Activated T-cell treated with anti-CD3 and anti-CD28 coated beads for 48 hours (primary cell): Measurements from ENCODE around the gene MARK3.
"Not testable (repeated sequence)": the region's sequence is repeated elsewhere in the genome, so short reads cannot be mapped to it uniquely, and the experiment has no call there.

Experiments
- DNase-seq: peaks from one replicate; pipeline ENCODE4 v3.0.0-alpha.2; 2020; ENCODE audit warnings: low read depth

The MARK3 gene

DNA sequence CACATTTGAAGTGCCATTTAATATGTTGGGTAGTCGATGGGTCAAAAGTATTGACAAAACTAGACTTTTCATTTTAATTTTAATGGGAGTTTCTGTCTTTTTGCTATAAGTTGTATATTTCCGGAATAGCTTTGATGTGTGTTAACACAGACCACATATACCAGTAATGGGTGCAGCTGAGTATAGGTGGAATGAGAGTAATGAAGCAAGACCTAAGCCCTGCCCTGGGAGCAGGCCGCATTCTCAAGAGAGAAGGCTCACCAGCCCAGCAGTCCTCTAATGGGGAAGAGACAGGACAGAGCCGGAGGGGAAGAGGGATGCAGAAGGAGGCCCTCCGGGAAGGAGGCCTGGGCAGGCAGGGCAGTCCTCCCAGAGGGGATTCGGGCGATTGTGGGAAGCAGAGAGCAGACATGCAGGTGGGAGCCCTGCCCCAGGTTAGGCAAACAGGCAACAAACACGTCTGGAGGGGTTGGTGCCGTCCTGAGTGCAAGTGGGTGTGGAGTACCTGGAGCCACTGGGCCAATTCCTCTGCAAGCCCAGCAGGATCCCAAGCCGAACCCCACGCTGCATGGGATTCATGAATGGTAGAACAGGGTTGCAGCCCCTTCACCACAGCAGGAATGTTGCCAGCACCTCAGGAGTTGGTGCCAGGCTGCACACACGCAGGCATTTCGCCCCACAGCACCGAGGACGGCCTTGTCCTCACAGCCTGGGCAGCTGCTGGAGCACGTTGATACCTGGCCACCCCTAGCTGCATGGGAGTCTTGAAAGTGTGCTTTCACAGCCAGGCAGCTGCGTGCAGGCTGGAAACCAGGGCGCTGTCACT lies 129.6 kb downstream of the MARK3 start:
- no peak for DNase-seq

DNA sequence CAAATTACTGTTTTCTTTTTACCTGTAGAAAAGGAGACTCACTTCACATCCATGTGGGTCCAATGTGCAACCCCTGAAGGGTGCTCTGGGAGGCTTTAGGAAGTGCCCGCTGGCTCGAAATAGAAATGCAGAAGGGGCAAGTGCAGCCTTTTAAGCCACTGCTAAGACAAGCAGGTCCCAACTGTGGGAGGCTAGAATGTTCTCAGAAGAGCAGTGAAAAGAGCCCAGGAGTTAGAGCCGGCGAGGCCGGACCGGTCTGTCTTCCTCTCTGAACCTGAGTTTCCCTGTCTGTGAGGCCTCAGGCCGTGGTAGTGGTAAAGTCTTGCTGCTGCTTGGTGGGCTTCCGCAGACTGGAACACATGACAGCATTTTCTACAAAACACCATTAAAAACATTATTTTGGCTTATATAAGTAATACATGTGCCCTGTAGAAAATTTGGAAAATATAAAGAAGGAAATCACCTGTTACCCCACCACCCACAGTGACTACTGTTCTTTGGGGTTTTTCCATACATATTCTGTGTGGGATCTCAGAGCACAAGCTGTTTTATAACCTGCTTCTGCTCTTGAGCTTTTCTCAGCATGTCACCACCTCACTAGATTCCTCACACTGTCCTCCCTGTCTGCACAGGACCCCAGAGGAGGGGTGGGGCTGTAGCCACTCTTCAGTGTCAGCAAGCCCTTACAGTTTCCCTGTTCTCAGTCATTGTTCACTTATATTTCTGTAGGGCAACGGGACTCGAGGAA lies 131.4 kb downstream of the MARK3 start:
- no peak for DNase-seq

DNA sequence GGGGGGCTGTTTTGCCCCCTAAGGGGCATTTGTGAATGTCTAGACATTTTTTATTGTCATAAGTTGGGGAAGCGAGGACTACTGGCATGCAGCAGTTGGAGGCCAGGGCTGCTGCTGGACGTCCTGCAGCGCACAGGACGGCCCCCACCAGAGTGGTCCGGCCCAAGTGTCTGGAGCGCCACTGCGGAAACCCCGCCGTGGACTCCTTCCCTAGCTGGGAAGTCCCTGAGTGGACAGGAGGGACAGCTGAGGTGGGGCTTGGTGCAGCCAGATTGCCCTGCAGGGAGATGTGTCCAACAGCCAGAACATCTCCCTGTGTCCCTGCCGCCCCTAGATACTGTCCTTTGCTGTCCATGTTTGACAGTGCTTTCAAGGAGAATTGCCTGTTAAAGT lies 132.0 kb downstream of the MARK3 start:
- DNase-seq = no peak

DNA sequence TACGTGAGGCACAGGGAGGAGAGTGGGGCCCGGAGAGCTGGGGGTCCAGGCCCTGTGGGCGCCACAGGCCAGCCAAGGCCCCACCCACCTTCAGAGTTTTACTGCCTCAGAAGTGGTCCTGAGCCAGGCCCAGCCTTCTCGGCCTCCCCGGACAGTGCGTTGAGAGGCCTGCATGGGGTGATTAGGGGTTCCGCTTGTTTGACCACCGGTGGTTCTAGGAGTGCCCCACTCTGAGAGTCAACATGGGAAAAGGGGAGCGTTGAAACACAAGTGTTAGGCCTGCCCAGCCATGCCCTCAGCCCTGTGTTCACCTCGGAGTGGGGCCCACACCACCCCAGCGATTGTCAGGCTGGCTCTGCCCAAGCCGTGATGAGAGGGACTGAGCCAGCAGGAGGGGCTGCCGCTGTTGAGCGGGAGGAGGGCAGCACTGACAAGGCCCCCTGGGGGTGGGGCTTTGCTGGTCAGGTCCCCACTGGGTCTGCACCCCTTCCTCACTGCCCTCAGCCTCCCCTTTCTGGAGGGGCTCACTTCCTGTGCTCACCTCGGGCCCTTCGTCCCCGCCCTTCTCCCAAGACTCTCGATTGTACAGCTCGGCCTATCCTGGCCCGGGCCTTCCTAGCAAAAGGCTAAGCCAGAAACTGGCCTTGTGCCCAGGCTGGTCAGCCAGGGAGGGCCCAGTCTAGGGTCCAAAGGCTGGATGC lies 132.7 kb downstream of the MARK3 start:
- no peak for DNase-seq

DNA sequence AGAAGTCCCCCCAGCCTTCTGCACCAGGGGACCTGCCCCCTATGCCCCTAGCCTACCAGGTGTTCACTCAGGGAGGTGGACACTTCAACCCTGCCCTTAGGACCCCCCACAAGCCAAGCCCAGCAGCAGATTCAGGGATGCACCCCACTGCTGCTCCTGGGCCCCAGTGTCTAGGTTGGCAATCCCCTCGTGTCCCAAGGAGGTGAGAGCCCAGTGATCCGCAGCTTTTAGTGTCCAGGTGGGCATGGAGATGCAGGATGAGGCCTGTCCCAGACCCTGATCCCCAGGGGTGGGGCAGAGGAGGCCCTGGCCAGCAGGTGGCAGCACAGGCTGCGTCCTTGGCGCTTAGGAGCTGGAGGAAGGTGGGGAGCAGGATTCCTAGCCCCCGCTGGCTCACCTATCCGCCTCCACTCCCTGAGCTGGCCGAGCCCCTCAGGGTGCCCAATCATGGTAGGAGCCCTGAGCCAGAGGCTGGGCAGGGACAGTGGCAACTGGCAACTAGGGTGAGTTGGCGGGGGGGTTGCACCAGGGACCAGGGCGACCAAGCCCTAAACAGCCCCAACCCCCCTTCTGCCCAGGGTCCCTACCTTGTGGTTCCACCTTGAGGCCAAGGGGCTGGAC lies 133.3 kb downstream of the MARK3 start:
- peak; percentile 52 for DNase-seq

DNA sequence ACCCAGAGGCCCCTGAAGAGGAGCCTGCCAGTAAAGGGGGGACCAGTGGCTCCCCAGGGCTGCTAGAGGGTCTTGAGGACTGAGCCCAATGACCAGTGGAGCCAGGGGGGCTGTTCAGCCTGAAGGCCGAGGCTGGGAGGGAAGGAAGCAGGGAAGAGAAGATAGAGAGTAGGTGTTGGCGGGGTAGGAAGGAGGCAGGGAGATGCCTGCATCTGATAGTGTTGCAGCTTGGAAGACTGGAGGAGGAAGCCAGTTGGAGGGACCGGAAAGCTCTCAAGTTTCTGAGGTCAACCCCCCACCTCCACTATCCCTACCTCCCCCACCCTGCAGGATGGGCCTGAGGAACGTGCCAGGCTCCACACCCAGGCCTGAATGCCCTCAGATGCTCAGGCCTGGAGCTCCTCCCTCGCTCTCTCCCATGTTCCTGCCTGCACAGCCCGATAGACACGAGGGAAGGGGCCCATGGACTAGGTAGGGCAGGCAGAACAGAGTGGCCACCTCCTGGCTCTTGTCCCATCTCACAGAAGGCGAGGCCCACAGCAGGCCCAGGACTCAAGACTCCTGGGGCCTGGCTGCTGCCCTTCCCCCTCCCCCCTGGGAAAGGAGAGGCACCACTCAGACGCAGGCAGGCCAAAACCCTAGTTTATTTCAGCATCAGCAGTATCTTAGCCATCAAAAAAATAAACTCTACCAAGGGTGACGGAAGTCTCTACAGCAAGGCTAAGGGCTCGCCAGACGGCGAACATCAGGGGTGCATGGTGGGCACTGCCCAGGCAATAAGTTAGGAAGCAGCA lies 134.0 kb downstream of the MARK3 start:
- DNase-seq = no peak

DNA sequence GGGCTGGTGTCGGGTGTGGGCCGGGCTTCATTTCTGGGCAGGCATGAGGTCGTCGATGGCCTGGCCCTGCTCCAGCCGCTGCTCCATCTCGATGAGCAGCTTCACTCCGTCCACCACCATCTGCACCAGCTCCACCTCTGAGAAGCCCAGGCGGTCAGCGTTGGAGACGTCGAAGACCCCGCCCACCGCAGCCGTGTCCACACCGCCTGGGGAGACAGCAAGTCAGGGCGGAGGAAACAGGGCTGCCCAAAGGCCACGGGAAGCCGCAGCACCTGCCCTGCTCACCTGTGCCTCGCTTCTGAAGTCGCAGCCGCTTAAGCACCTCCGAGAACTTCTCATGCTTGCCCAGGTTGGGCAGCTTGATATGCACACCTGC lies 134.6 kb downstream of the MARK3 start:
- no peak for DNase-seq

DNA sequence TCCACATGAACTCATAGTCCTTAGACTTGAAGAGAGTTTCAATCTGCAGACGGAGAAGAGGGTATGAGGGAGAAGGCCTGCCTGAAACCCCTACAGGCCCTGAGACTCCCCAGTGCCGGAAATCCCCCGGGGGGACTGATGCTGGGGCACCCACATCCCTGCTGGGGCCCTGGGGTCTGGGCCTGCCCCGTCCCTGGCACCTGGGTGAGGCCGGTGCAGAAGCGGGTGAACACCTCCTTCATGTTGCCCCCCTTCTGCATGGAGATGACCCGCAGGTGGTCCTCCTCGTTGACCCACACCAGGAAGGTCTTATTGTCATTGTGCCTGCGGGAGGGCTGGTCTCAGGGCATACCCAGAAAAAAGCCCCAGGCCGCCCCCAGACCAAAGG lies 135.0 kb downstream of the MARK3 start:
- no peak for DNase-seq

DNA sequence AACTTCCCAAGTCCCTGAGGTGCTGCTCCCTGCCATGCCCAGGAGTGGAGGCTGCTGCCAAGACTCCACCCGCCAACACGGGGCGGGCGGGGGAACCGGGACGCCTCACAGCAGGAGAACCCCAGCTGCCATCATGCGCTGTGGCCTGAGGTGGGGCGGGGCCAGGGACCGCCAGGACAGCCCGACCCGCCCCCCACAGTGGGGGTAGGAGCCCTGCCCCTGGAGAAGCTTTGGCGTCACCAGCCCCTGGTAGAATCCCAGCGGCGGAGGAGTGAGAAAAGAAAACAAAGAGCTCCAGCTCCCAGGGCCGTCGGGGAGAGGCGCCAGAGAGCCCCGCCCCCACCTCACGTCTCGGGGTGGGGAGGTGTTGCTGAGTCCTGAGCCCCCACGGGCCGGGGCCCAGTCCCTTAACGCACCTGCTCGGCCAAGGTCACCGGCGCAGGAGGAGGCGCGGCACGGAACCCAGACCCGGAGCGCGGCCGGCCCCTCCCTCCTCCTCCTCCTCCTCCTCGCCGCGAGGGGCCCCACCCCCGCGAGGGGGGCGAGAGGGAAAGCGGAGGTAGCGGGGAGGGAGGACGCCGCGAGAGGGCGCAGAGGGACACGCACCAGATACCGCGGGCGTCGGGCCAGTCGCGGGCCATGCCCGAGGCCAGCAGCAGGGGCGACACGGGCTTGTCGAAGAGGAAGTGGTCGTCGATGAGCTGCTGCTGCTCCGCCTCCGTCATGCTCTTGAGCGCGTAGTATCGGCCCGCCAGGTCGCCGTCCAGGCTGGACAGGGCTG lies 135.6 kb downstream of the MARK3 start:
- peak; percentile 38 for DNase-seq

DNA sequence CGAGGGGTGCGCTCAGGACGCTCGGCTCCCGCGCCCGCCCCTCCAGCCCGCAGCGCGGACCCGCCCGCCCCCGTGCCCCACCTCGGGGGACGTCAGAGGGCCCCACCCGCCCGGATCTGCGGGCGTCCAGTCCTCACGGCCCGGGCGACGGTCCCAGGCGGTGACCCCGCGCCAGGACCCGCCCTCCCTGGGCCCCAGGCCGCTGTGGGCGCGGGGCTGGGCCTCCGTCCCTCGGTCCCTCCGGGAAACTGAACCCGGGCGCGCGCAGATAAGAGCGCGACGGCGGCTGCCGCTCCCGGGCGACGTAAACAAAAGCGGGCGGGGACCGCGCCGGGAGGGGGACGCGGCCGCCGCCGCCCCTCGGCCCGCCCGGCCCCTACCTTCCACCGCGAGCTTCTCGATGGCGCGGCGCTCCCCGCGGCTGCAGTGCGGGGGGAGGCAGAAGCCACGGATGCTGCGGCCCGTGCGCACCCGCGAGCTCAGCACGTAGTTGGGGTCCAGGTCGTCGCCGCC lies 136.3 kb downstream of the MARK3 start:
- DNase-seq = no peak

DNA sequence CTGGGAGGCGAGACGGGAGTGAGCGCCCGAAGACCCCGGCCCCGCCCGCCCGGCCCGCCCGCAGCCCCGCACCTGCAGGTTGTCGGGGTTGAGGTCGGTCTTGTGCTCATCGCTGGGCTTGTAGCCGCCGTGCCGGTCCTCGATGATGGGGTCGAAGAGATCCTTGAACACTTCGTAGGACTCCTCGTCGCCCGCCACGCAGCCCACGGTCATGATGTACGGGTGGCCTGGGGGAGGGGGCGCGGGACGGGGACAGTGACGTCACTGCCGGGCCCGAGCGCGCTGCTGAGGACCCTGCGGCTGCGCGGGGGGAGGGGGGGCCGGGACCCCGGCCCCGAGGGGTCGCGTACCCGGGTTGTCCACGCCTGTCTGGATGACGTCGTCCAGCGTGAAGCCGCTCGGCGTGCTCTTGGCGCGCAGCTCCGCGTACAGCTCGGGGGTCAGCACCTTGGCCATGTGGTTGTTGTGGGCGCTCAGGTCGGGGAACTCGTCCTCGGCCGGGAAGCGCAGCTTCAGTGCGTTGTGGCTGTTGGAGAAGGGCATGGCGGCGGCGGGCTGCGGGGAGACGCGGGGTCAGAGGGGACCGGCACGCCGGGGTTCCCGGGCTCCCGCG lies 136.8 kb downstream of the MARK3 start:
- no peak for DNase-seq

DNA sequence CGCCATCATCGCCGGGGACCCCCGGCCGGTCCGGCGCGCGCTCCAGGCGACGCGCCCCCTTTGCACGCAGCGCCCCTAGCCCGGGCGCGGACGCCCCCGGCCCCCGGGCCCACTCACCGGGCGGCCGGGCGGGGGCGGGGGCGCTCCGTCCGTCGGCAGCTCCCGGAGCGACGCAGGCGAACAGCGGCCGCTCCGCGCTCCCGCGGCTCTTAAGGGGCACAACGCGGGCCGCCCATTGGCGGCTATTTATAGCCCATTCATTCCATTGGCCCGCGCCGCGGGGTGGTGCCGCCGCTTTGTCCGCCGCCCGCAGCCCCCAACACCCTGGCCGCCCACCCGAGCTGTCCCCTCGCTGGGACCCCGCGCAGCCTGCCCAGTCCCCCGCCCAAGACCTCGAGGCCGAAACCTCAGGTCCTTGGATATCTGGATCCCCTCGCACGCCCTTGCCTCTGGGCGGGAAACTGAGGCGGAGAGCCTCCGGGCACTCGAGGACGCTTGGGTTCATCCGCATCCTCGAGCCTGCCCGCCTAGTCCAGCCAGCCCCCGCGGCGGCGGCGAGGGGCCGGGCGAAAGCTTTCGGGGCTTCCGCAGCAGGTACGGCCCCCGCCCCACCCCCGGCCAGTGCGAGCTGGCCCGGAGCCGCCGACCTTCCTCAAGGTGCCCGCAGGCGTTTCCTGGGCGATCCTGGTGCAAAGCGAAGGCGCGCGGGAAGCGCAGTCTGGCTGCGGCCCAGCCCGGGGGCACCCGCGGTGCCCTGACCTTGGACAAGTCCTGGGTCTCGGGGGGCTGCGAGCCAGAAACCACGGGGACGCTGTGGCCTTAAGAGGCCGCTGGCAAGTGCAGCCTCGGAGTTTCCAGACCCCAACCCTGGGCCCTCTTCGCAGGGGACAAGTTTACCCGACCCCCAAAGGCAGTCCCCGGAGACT lies 137.7 kb downstream of the MARK3 start, which contains the start of gene CKB:
Gene CKB, minus strand, starts transcription at position 182 of the 926 bp plus-strand sequence. CDS start 337 bp downstream, outside the sequence.
- no peak for DNase-seq

DNA sequence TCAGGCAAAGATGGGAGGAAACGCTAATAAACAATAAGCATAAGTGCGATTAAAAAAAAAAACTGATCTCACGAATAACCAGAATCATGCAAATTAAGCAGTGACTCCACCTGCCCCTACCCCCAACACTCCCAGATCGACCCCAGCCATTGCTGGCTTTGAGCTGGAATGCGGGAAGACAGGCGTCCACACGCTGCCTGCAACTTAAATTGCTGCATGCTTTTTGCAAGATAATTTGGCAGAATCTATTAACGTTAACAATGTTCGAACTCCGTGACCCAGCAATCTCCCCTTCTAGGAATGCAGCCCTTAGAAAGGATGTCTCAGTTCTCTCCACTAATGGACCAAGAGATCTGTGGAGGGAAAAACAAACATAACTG lies 138.3 kb downstream of the MARK3 start:
- no peak for DNase-seq

DNA sequence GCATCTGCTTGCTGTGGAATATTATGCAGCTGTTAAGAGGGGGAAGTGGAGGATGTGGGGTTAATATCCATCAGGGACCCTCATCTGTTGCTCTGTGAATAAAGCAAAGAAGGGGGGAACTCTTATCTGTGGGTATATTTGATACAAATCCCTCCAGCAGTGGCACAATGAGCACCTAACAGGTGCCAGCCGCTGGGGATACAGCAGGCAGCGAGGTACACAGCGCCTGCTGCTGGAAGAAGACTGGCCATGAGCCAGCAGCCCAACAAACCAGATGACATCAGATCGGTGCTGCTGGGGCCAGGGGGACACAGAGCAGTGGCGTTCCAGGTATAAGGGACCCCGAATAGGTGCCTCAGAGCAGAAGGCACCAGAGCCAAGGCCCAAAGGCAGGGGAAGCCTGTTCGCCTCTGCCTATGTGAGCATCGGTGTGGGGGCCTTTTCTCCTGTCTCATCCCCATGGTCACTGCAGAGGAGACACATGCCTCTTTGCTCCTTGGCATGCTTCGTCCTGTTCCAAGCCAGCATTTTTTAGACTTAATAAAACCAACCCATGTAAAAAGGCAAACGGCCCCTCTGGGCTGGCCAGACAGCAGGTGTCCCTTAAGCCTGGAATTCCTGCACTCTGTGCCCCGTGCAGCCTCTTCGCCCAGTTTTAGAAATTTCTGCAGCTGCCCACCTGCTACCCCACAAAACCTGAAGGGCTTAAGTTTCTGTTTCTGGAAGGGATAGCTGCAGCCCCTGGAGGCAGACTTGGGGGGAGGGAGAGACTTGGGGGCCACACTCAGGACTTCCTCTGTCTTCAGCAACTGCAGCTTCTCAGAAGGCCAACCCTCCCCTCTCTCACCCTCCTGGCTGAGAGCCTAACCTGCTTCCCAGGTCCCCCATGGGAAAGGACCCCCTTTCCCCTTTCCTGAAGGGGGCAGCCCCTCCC lies 139.1 kb downstream of the MARK3 start:
- no peak for DNase-seq

DNA sequence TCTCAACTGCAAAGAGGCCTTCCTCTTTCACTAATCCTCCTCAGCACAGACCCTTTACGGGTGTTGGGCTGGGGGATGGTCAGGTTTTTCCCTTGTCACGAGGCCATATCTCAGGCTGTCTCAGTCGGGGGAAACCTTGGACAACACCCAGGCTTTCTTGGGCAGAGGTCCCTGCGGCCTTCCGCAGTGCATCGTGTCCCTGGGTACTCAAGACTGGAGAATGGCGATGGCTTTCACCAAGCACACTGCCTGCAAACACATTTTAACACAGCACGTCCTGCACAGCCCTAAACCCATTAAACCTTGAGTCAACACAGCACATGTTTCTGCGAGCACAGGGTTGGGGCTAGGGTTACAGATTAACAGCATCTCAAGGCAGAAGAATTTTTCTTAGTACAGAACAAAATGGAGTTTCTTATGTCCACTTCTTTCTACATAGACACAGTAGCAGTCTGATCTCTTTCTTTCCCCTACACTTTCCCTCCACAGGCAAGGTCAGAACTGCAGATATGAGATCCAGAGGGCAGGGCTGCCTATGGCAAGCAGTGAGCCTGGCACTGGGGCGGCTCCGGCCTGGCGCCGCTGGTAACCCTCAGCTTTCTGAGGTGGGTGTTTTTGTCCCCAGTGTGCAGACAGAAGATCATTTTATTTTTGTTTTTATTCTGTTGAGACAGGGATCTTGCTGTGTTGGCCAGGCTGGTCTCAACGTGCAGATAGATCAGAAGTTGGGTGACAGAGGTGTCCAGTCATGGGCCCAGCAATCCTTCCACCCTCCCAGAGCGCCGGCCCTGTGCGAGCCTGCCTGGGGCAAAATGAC lies 140.4 kb downstream of the MARK3 start:
- not testable (repeated sequence) for DNase-seq

DNA sequence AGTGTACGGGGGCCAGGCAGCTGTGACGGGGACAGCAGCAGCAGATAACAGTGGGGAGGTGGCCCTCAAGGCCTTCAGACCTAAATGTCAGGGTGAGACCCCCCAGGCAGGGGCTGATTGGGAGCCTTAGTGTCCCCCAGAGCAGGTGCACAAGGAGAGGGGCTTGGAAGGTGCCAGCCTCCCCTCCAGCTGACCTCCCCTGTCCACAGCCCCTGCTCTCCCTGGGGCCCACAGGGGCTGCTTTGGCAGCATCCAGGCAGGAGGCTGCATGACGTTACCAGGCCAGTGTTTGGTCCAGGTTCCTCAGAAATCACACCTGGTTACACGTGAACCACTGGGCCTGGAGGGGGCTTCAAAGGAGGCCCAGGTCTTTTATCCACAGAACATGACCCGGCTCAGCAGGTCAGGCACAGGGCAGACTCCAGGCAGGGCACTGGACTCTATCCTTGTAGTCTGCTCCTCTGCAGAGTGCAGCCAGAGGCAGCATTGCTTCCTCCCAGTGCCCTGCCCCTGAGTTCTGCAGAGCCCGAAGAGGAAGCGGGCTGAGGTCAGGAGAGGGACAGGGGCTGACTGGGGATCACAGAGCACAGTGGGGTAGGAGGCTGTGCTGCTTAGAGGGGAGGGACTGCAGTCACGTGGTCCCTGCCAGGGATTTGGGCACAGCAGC lies 141.2 kb downstream of the MARK3 start:
- DNase-seq = no peak

DNA sequence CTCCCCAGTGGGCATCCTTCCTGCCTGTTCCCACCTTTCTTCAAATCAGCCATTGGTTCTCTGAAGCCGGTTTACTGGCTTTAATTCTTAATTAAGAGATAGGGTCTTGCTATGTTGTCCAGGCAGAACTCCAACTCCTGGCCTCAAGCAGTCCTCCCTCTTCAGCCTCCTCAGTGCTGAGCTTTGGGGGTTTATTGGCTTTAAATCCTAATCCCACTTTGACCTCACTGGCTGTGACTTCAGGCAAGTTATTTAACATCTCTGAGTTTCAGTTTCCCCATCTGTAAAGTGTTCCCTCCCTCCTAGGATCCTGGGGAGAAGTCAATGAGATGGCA lies 141.7 kb downstream of the MARK3 start:
- DNase-seq = no peak
